T-helper 2 cell treated with Interferon-gamma antibody and Interleukin-4, amounts not matched to agents 100 ng/mL and 5 ng/mL, for 36 hours (primary cell): ENCODE data around the gene METAP2. TPM values are rescaled to one million over a fixed set of nuclear protein-coding genes. Genes with fewer than 3 reads are reported as not detected.
"Not testable (repeated sequence)": the region's sequence is repeated elsewhere in the genome, so short reads cannot be mapped to it uniquely, and the experiment has no call there.

Experiments used
- intact Hi-C: fragments of 100-400 bp; cut with micrococcal nuclease; formaldehyde crosslinking; loops from one replicate; pipeline ENCODE4 v1.15.1; 2023
- total RNA-seq: library from RNA; stranded (reverse); gene quantifications from 2 replicates; pipeline ENCODE4 v1.2.3, GENCODE V29; 2022

METAP2 gene
- total RNA-seq: 73.6 and 84.9 TPM in 2 replicates

DNA sequence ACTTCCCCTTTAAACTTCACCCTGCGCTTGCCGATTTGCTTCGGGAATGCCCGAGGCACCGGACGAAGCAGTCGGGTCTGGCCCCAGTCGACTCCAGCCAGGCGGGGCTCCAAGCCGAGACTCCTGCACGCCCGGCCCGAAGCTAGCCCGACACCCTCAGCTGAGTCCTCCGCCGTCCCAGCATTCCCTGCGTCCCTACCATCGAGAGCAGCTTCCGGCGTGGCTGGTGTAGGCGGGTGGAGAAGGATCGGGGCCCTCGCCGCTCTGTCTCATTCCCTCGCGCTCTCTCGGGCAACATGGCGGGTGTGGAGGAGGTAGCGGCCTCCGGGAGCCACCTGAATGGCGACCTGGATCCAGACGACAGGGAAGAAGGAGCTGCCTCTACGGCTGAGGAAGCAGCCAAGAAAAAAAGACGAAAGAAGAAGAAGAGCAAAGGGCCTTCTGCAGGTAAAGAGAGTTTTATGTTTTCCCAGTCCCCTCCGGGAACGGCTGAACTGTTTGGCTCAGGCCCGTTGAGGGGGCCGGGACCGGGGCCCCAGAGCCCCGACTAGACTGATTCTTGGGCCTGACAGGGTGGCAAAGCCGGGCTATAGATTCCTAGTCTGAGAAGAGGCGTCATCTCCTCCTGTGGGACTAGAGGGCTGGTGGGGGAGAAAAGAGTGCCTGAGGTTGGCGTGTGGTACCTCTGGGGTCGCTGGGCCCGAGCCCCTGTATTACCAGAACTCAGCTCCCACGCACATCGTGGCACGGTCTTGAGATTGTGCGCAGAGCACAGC, at the start of gene METAP2:
Gene METAP2, plus strand, starts transcription at position 269 of the 776 bp plus-strand sequence. Its CDS starts 28 bp downstream, at position 297.
- intact Hi-C loops: loop anchor here (1.0 to 10.0 kb wide), 8 partner anchors 47 to 561 kb away; partner anchors contain the start of genes AMDHD1, CCDC38, FGD6 and LTA4H

DNA sequence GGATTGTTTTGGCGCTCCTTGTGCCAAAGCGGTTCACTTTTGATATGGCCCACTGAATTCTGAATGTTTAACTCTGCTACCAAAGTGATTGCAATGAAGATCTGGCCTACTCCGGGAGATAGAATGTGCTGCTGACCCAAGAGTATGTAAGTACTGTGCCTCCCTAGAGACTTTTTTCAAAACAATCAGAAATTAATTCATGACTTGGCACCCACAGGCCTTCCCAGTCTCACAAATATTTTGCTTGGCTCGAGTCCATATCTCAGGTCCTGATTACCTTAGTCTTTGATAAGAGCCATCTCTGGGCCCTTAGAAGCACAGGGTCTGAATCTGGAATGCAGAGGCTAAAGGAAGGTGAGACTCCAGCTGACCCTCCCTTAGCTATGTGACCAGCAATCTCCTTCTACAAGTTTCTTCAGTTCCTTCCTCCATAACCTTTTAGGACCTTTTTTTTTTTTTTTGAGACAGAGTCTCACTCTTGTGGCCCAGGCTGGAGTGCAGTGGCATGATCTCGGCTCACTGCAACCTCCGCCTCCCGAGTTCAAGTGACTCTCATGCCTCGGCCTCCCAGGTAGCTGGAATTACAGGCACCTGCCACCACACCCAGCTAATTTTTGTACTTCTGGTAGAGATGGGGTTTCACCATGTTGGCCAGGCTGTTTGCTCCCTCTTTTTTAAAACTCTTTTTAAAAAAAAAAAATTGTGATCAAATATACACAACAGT, 49.5 kb upstream of the METAP2 start:
- intact Hi-C loops: no loop called here

DNA sequence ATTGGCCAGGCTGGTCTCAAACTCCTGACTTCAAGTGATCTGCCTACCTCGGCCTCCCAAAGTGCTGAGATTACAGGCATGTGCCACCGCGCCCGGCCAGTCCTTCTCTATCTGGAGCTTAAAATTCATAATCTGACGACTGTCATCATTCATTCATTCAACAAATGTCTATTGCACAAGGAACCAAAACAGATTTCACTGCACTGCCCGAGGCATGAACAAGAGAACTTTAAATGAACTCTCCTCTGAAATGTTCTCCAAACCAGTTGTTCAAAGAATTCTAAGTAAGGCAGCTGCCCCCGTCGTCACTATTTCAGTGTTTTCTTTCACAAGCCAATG, 44.8 kb upstream of the METAP2 start:
- intact Hi-C loops: loop anchor here (5.0 kb wide), 1 partner anchor 43 kb away; the partner anchor contains the start of gene METAP2

DNA sequence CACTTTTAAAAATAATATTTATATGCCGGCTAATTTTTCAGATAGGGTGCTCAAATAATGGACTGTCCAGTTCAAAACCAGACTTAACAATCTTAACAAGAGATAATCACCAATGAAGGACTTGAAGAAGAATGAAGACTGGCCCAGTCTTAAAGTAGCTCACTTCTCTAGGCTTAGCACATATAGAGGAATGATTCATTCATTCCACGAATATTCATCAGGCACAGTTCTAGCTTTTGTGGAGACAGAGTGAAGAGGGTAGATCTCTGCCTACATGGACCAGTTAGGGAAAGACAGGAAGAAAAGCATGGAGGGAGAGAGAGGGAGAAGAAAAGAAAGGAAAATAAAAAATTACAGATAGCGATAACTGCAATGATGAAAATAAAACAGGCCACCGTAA, 42.8 kb upstream of the METAP2 start:
- intact Hi-C loops: no loop called here

DNA sequence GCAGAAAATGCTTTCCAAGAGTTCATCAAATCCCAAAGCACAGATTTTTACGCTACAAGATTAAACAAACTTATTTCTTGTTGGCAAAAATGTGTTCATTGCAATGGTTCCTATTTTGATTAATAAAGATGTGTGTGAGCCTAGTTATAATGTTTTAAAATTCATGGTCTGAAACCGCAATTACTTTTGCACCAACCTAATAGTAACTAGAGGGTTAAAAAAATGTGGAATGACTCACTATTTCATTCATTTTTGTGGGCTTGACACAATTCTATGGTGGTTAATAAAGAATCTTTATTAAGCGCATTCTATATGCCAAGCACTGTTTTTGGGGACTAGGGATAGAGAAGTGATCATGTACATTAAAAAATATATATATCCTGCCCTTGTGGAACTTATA, 38.6 kb upstream of the METAP2 start:
- intact Hi-C loops: no loop called here

DNA sequence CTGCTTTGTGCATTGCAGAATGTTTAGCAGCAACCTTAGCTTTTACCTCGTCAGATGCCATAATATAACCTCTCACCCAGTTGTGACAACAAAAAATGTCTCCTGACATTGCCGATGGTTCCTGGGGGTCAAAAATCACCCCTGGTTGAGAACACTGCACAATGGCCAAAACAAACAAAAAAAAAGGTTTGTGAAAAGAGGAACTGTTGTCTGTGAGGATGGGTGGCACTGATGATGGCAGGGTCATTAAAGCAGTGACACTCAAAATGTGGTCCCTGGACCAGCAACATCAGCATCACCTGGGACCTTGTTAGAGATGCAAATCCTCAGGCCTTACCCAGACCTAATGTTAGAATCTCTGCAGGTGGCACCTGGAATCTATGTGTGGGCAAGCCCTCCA, 36.4 kb upstream of the METAP2 start:
- intact Hi-C loops: no loop called here

DNA sequence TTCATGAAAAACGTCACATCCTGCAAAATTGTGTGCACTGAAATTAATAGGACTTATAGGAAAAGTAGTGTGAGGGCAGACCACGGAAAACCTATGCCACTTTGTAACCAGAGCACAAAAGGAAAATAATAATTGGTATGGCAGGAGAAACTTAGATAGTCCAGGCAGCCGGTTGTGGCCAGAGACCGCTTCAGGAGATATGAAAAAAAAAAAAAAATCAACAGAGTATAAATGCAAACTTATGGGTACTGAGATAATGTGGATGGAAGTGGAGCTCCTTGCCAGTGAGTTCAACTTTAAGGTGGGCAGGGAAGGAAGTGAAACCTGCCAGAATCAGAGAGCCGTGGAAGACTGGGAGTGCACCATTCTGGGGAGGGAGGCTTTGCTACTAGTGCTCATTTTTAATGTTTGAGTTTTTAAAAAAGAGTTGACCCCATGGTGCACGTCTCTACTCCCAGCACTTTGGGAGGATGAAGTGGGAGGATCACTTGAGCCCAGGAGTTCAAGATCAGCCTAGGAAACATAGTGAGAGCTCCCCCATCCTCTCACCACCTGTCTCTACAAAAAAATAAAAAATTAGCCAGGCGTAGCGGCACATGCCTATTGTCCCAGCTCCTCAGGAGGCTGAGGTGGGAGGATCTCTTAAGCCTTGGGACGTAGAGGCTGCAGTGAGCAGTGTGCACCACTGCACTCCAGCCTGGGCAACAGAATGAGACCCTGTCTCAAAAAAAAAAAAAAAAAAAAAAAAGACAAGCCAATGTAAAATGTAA, 34.3 kb upstream of the METAP2 start:
- intact Hi-C loops: no loop called here

DNA sequence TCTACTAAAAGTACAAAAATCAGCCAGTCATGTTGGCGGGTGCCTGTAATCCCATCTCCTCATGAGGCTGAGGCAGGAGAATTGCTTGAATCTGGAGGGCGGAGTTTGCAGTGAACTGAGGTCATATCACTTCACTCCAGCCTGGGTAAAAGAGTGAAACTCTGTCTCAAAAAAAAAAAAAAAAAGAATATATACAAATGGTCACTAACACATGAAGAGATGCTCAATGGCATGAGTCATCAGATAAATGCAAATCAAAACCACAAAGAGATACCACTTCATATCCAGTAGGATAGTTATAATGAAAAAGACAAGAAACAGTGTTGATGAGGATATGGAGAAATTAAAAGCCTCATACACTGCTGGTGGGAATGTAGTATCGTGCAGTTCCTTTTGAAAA, 33.6 kb upstream of the METAP2 start:
- intact Hi-C loops: no loop called here

DNA sequence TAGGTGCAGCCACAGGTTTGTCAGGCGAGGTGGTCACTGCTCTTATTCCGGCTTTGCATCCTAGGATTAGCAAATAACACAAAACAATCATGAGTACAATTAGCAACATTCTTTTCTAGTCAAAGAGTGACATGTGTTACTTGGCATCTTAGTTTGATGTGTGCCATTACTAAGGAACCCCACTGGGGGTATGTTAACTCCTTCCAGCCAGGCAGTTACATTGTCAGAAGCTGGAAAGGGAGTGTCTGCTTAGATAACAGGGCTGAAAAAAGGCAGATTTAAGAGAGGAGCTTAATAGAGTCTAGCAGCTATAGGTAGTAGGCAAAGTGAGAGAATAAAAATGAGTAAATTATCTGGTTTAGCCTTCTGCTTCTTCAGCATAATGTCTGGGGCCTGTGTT, 30.5 kb upstream of the METAP2 start:
- intact Hi-C loops: no loop called here

DNA sequence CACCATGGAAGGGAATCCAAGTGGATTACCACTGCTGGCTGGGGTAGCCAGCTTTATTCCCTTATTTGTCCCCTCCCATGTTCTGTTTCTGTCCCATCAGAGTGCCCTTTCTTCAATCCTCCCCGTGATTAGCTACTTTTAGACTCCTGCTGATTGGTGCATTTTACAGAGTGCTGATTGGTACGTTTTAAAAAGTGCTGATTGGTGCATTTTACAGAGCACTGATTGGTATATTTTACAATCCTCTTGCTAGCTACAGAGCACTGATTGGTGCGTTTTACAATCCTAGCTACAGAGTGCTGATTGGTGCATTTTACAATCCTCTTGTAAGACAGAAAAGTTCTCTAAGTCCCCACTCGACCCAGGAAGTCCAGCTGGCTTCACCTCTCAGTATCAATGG, 28.9 kb upstream of the METAP2 start:
- intact Hi-C loops: not testable (repeated sequence)

DNA sequence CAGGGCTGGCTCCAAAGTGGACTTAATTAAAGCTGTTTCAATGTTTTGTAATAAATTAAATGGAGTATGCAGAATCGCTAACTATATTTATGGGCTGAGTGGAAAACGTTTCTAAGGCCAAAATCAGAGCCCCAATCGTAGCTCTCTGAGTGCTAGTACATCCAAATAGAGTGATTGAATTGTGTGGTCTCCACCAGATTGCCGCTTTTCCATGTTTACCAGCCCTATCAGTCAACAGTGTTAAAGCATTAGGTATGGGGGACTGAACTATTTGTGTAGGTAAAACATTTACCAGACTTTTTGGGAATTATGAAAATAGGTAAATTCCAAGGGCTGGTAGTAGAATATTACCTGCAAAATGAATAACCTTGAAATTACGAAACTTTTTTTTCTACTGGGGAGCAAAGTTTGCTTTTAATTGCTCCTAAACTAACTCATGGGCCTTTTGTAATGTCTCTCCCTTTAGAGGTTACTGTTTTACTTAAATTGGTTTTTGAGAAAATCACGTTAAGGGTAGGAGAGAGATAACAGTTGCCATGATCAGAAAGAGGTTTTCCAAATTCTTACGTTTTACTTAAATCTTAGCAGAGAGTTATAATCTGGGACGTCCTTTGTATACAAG, 28.0 kb upstream of the METAP2 start:
- intact Hi-C loops: no loop called here

DNA sequence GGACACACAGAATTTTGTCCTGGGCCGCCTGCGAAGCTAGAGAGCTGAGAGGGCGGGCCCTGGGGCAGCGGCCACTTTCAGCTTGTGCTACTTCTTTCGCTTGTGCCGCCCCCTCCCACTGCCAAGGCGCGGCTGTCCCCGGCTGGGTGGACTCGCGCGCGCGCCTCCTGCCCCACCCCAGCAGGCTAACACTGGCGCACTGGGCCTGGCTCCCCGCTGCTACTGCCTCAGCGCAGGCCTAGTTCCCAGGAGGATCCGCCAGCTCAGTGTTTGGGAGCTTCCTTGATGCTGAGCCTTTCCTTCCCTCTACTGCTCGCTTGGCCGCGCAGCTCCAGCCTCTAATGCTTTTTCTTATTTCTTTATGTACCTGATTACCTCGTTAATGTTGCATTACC, 27.4 kb upstream of the METAP2 start:
- intact Hi-C loops: no loop called here

DNA sequence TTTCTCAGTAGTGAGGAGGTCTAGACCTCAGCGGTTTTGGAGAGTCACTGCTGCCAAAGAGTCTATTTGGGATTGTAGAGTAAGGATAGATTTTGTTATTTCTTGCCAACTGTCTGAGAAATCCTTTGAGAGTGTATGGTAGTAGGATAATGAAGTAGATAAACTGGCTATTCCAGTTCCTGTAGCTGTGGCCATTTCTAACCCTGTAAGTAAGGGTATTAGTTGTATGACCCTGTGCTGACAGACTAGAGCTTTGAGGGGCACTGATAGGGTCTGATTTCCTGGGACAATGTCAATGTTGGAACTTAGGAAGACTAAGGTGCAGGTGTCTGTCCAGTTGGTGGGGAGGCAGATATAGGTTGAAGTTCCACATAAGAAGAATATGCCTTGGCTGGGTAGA, 24.3 kb upstream of the METAP2 start:
- intact Hi-C loops: not testable (repeated sequence)

DNA sequence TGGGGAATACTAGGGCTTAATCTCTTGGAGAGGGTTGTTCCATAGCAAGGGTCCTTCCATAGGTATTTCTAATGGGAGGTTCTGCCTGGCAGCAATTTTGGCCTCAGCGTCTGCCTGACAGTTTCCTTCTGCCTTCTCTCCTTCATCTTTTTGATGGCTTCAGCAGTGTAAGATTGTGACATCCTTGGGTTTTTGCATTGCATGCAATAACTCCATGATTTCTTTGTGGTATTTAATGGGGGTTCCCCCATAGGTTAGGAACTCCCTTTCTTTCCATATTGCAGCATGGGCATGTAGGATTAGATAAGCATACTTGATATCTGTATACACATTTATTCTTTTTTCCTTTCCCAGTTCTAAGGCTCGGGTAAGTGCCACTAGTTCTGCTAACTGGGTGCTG, 21.5 kb upstream of the METAP2 start:
- intact Hi-C loops: not testable (repeated sequence)

DNA sequence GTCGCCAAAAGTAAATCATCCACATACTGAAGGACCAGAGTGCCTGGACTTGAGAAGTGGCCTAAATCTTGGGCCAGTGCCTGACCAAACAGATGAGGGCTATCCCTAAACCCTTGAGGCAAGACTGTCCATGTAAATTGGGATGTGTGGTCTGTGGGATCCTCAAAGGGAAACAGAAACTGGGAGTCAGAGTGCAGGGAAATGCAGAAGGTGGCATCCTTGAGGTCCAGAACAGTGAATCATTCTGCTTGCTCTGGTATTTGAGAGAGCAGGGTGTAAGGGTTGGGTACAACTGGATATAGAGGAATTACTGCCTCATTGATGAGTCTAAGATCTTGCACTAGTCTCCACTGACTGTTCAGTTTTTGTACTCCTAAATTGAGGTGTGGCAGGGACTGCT, 20.1 kb upstream of the METAP2 start:
- intact Hi-C loops: not testable (repeated sequence)

DNA sequence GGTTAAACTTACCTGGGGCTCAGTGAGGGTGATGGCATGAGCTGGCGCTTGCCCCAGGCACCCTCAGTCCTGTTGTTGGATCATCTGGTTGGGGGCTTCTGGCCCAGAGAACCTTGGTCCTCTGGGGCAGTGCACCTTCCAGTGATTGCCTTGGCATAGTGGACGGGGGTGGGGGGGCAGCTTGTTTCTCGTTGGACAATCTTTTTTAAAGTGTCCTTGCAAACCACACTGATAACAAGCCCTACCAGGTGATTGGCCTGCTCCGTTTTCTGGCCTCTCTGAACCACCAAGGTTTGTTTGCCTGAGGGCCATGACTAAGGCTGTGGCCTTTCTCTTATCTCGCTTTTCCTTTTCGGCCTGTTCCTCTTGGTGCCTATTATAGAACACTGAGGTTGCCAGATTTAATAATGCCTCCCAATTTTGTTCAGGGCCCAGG, 19.2 kb upstream of the METAP2 start:
- intact Hi-C loops: not testable (repeated sequence)

DNA sequence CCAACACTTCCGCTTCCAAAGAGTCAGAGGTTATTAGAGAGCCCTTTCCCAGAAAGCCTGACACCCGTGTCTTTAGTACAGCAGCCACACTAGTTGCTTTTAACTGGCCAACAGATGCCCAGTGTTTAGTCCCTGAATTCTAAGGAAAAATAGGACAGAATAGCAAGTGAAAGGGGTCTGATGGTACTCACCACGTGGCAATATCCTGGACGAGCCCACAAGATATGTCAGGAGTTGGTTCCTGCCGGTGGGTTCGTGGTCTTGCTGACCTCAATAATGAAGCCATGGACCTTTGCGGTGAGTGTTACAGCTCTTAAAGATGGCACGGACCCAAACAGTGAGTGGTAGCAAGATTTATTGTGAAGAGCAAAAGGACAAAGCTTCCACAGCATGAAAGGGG, 16.3 kb upstream of the METAP2 start:
- intact Hi-C loops: not testable (repeated sequence)

DNA sequence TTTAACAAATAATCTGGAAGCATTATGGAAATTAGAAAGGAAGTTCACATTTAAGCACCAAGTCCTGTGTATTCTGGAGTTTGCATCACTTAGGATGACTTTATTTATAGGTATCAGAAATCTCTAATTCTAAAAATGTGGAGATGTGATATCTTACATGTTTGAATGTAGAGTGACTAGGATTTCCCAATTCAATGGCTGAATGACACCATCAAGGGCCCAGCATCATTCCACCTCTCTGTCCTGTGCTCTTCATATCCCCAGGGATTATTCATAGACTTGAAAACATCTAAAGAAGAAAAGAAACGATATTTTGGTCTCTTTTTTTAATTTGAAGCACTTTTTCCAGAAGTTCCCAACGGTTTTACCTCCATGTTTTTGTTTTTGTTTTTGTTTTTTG, 15.2 kb upstream of the METAP2 start:
- intact Hi-C loops: no loop called here

DNA sequence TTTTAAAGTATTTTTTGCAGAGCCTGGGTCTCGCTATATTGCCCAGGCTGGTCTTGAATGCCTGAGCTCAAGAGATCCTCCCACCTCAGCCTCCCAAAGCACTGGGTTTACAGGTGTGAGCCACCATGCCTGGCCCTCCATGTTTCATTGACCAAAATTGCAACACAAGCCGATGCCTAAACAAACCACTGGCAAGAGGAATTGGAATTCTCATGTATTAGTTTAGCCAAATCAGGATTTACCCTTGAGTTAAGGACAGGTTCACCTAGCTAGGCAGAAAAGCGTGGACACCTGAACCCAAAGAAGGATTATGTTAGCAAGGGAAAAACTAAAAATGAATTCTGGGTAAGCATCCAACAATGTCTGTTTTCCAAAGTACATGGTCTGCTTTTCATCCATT, 14.6 kb upstream of the METAP2 start:
- intact Hi-C loops: no loop called here

DNA sequence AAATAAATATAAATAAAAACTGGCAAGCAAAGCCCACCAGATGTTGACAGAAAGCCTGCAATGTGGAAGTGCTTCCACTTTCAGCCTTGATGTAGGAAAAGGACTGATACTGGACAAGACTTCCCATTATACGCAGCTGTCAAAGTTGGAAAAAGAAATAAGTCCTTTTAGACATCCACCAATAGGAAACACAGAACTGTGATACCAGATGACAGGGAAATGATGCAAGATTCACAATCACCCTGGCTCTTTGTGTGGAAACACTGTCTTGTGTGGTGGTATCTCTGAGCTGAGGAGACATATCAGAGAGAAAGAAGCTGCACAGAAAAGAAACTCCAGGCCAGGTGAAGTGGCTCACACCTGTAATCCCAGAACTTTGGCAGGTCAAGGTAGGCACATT, 13.8 kb upstream of the METAP2 start:
- intact Hi-C loops: no loop called here

DNA sequence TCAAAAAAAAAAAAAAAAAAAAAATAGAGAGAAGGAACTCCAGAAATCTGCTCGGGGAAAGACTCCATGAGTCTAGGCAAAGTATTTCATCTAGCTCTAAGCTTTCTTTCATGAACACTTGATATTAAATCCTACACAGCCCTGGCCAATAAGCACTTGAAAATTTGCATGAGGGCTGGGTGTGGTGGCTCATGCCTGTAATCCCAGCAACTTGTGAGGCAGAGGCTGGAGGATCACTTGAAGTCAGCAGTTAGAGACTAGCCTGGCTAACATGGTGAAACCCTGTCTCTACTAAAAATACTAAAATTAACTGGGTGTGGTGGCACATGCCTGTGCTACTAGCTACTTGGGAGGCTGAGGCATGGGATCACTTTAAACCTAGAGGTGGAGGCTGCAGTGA, 13.1 kb upstream of the METAP2 start:
- intact Hi-C loops: no loop called here

DNA sequence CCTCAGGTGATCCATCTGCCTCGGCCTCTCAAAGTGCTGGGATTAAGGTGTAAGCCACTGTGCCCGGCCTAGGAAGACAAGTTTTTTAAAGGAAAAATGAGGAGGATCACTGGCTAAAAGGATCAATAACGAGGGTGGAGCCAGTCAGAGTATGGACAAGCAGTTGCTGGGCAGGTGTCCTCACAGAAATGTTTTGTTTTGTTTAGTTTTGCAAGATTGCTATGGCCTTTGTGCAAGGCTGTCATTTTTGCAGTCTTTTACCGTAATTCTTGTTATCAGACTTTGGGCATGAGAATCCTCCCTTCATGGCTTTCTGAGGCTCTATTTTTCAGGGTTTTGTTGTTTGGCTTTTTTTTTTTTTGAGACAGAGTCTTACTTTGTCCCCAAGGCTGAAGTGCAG, 11.9 kb upstream of the METAP2 start:
- intact Hi-C loops: no loop called here
